RWPE2 (cell line): Measurements from ENCODE around the gene TFEB.
A peak's percentile ranks its signal among the peaks of the same experiment; 100 is the strongest.

ENCODE experiments used
- ATAC-seq: fragments of 200-7000 bp; cut with Tn5 transposase; 3 replicates; pipeline ENCODE4 v1.9.1; 2021; ENCODE audit warnings: low read depth
- DNase-seq: peaks from one replicate; pipeline ENCODE4 v3.0.0-alpha.2; 2020; ENCODE audit warnings: low spot score
- H3K27ac ChIP-seq: fragments of 450-650 bp; 2 replicates; pipeline ENCODE4 v1.5.1; 2017; ENCODE audit warnings: mild to moderate bottlenecking; ENCODE audit not compliant: poor library complexity, severe bottlenecking
- H3K27me3 ChIP-seq: fragments of 250-450 bp; sonication (Bioruptor Pico); 2 replicates; pipeline ENCODE4 v1.5.1; 2021; ENCODE audit warnings: mild to moderate bottlenecking, moderate library complexity; ENCODE audit not compliant: insufficient read depth, poor library complexity, severe bottlenecking
- H3K36me3 ChIP-seq: fragments of 250-450 bp; sonication (Bioruptor Pico); 2 replicates; pipeline ENCODE4 v1.5.1; 2020; ENCODE audit warnings: low read depth, mild to moderate bottlenecking, moderate library complexity
- H3K4me1 ChIP-seq: fragments of 250-450 bp; sonication (Bioruptor Pico); 2 replicates; pipeline ENCODE4 v1.5.1; 2021; ENCODE audit warnings: mild to moderate bottlenecking, moderate library complexity; ENCODE audit not compliant: insufficient read depth, poor library complexity, severe bottlenecking
- H3K4me3 ChIP-seq: fragments of 250-450 bp; sonication (Bioruptor Pico); 2 replicates; pipeline ENCODE4 v1.5.1; 2021; ENCODE audit warnings: mild to moderate bottlenecking, moderate library complexity; ENCODE audit not compliant: severe bottlenecking
- H3K9me3 ChIP-seq: fragments of 250-450 bp; sonication (Bioruptor Pico); 2 replicates; pipeline ENCODE4 v1.5.1; 2021; ENCODE audit warnings: mild to moderate bottlenecking, moderate library complexity; ENCODE audit not compliant: severe bottlenecking
- CTCF ChIP-seq: fragments of 450-650 bp; IDR thresholded peaks from one replicate; pipeline ENCODE4 v1.5.1; 2017; ENCODE audit warnings: mild to moderate bottlenecking, moderate library complexity; ENCODE audit not compliant: poor library complexity, severe bottlenecking

Gene TFEB

GRCh38 chr6:41641352-41641925 is 94.0 kb downstream of the TFEB start:
- no peaks in the 10 kb centered on the region for H3K9me3 ChIP-seq
- H3K27ac ChIP-seq, result peak overlapping the region; percentile 93
- DNase-seq (no peak), ATAC-seq (no peak)
- peaks cover 37% of the 10 kb centered on the region for H3K36me3 ChIP-seq
- H3K4me3 ChIP-seq, result no peak overlapping the region
- no peaks in the 10 kb centered on the region for H3K27me3 ChIP-seq
- H3K4me1 ChIP-seq, result peaks cover 21% of the 10 kb centered on the region
- TF ChIP-seq CTCF, result no peak

GRCh38 chr6:41640426-41640825 is 95.0 kb downstream of the TFEB start:
- DNase-seq, result no peak
- H3K27ac ChIP-seq, result peak overlapping the region; percentile 93
- H3K9me3 ChIP-seq, result no peaks in the 10 kb centered on the region
- H3K4me1 ChIP-seq, result peaks cover 31% of the 10 kb centered on the region
- peaks cover 27% of the 10 kb centered on the region for H3K36me3 ChIP-seq
- H3K4me3 ChIP-seq, result no peak overlapping the region
- TF ChIP-seq CTCF, result no peak
- no peak for ATAC-seq
- no peaks in the 10 kb centered on the region for H3K27me3 ChIP-seq

- no peaks in the 10 kb centered on the region for H3K27me3 ChIP-seq
- peaks cover 35% of the 10 kb centered on the region for H3K4me1 ChIP-seq
These were observed 95.5 kb downstream of the TFEB start for GRCh38 chr6:41639809-41640371.

GRCh38 chr6:41638935-41639808 is 96.2 kb downstream of the TFEB start:
- peak overlapping the region; percentile 84 for H3K4me3 ChIP-seq
- no peak for ATAC-seq
- H3K4me1 ChIP-seq, result peaks cover 37% of the 10 kb centered on the region
- H3K9me3 ChIP-seq, result no peaks in the 10 kb centered on the region
- H3K27me3 ChIP-seq, result no peaks in the 10 kb centered on the region
- H3K36me3 ChIP-seq, result peaks cover 18% of the 10 kb centered on the region
- peak overlapping the region; percentile 93 for H3K27ac ChIP-seq
- no peak for TF ChIP-seq CTCF
- no peak for DNase-seq

More at GRCh38 chr6:41639809-41640371, 95.5 kb downstream of the TFEB start:
- Histone ChIP-seq H3K4me3 (no peak overlapping the region), H3K36me3 (peaks cover 21% of the 10 kb centered on the region), H3K9me3 (no peaks in the 10 kb centered on the region), H3K27ac (peak overlapping the region; percentile 93)
- no peak for TF ChIP-seq CTCF
- ATAC-seq, result no peak
- no peak for DNase-seq
